HG03469 (cell line): Measurements from ENCODE around the gene CCT7.
"Not testable (repeated sequence)": the region's sequence is repeated elsewhere in the genome, so short reads cannot be mapped to it uniquely, and the experiment has no call there.

ENCODE experiments used
- ATAC-seq: cut with Tn5 transposase; IDR thresholded peaks from one replicate; pipeline ENCODE4 v1.9.1; 2021; ENCODE audit warnings: mild to moderate bottlenecking, moderate library complexity, moderate number of reproducible peaks; ENCODE audit not compliant: unreplicated experiment

Gene CCT7

GRCh38 chr2:73254343-73255006 is 20.4 kb downstream of the CCT7 start:
- ATAC-seq = no peak

- no peak for ATAC-seq
Observed at GRCh38 chr2:73255007-73255644, 21.0 kb downstream of the CCT7 start.

- no peak for ATAC-seq
Observed at GRCh38 chr2:73255907-73256617, 22.0 kb downstream of the CCT7 start.

- no peak for ATAC-seq
Observed at GRCh38 chr2:73256618-73256922, 22.5 kb downstream of the CCT7 start.

DNA sequence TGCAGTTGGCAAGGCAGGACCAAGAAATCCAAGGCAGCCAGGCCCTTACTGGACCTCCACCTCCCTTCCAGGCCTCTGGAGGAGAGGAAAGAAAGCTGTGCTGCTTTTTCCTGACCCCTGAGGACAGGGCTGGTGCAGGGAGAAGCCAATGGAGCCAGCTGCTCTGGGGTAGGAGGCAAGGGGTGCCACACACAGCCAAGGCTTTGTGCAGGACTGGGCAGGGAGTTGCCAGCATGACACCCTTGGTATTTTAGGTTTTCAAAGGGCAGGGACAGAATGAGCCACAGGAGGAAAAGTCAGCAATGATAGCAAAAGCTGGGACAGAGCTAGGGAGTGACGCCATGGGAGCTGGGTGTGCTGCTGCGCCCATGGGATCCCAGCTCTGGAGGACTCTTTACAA is 22.9 kb downstream of the CCT7 start:
- ATAC-seq = no peak

DNA sequence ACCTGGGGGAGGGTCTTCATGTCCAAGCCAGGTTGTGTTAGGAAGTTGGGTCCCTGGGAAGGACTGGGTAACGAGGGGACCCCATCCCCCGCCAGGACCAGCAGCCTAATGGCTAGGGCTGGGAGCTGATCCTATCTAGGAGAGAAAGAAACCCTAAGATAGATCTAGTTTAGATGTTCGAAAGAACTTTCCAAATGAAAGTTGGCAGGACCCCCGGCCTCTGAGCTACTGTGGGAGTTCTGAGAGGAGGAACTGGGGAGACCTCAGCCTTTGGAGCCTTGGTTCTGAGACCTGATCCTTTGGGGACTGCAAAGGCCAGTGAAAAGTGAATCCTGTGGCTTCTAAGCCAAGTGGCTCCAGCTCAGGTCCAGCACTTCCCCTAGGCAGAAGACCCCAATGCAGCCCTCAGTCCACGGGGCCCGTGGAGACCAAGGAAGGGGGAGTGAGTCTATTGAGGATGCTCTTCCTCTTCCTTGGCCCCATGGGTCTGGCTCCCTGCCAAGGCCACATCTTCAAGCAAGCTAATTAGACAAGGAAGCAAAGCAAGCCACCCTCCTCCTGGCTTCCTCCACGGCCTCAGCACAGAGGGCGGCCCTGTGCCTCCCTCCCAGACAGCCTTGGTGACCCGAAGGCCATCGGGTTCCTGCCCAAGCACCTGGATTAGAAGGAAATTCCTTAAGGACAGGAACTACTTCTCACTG is 23.5 kb downstream of the CCT7 start:
- ATAC-seq = no peak

- ATAC-seq = no peak
Observed at GRCh38 chr2:73258186-73258912, 24.2 kb downstream of the CCT7 start.

DNA sequence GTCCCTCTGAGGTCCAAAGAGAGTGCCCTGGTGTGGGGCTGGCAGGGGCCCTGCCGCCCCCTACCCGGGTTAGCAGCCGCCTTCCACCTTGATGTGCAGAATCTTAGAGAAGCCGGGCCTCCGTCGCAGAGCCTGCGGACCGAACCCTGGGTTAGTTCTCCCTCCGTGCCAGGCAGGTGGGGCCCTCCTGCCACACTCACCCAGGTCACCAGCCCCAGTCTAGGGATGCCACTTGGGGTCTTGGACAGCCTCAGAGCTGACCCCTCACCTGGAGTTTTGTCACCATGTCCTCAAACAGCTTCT is 24.8 kb downstream of the CCT7 start:
- ATAC-seq = no peak

DNA sequence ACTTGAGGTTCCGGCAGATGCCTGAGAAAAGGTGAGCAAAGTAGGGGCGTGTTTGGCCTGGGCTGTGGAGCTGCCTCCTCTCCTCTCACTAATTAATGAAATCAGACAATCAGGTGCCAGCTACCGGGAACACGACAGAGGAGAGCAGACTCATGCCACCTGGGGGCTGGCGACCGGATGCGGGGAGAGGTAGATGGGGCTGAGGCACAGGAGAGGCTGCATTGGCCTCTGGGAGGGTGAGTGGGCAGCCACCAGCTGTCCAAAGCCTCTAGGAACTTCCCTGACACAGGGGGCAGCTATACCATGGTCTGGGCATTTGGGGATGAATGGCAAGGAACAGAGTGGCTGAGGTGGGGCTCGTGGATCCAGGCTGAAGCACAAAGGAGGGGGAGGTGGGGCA is 25.2 kb downstream of the CCT7 start:
- no peak for ATAC-seq

- ATAC-seq = no peak
Observed at GRCh38 chr2:73259704-73260337, 25.7 kb downstream of the CCT7 start.

DNA sequence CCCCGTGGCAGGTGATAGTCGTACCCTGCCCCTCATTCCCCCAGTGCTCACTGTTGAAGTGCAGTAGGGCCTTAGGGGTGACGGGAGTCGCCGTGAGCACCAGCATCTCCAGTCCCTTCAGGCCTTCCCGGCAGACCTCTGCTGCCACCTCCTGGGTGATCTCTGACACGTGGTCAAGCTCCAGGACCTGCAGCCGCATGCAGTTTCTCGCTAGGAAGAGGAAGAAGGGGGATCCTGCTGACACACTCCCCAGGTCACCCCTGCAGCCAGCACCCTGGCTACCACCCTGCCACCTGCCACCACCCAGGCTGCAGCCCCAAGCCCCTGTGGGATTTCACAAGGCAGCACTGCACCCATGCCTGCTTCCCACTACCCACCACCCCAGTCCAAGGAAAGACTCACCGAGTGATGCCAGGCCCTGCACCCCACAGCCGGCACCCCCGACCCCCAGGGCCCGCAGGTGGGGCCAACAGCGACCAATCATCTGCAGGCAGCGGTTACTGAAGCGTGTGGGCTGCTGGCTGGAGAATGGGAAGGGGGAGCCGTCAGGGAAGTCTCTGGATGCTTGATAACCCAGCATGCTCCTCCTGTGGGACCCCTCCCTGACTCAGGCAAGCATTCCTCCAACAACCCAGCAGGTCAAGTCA is 26.4 kb downstream of the CCT7 start:
- no peak for ATAC-seq

GRCh38 chr2:73262108-73262651 is 28.1 kb downstream of the CCT7 start:
- ATAC-seq = no peak

GRCh38 chr2:73262691-73263429 is 28.8 kb downstream of the CCT7 start:
- not testable (repeated sequence) for ATAC-seq

GRCh38 chr2:73263540-73264331 is 29.6 kb downstream of the CCT7 start:
- no peak for ATAC-seq

DNA sequence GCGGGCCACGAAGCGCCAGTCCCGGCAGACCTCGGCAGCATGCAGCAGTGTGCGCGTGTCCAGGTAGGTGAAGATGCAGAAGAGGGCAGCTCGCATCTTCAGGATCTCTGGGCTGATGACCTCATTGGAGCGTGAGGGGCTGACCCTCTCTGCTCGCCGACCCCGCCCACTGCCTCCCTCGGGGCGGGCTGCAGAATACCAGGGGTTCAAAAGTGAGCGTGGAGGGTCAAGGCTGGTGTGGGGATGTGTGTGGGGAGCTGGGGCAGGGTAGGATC is 30.2 kb downstream of the CCT7 start:
- no peak for ATAC-seq

- no peak for ATAC-seq
Observed at GRCh38 chr2:73264783-73265182, 30.7 kb downstream of the CCT7 start.

GRCh38 chr2:73265298-73266060 is 31.4 kb downstream of the CCT7 start:
- no peak for ATAC-seq
